ENCODE data around the gene CFAP20. TPM values are rescaled to one million over a fixed set of nuclear protein-coding genes. Genes with fewer than 3 reads are reported as not detected.

The CFAP20 gene
- total RNA-seq, 1 experiment from 2014 or later, result 59.7 TPM

DNA sequence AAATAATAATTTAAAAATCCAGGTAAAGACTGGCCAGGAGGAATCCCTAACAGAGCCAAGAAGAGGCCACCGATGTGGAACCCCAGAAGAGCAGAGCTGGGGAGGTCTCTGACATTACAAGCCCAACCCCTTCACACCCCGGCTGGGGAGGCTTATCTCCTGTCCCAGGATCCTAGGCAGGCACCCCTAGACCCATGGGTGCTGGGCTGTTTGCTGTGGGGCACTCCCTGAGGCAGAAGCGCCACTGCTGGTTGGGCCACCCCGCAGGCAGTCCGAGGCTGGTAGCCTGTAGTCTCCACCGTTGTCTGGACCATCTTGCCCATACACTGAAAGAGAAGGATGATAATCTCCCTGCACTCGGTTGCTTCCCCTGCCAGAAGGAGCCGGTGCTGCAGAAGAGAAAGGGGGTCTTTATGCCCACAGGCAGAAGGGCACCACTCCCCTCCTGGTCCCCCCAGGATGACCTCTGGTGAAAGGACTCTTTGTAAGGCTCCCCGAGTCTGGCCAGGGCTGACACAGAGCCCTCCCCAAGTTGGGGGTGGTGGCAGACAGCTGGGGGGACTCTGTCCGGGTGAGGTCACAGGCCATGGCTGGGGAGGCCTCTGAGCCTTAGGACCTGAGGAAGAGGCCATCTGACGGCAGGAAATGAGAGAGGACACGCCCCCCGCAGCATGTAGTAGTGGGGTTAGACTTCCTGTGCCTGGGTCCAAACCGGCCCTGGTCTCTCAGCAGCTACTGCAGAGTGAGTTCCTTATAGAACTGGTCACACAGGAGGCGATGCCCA is 34.2 kb downstream of the CFAP20 start:
- Histone ChIP-seq H3K9me2 (ENCODE audit: insufficient read depth) (no peaks in the 10 kb centered on the region), H3K4me2 (ENCODE audit: low read length) (no peak overlapping the region), H4K20me1 (ENCODE audit: insufficient read depth) (no peaks in the 10 kb centered on the region), H3K9me3 (ENCODE audit: control insufficient read depth in 1 of 2, insufficient read depth in 1 of 2, low read depth in 1 of 2, low read length in 2 of 2) (no peaks in the 10 kb centered on the region), H3K9ac (ENCODE audit: low read length) (no peak overlapping the region), H3K27ac (ENCODE audit: low read depth, low read length) (no peak overlapping the region), H3K36me3 (ENCODE audit: control insufficient read depth in 1 of 2, insufficient read depth in 2 of 2, low read length in 2 of 2) (no peaks in the 10 kb centered on the region), H3K79me2 (ENCODE audit: insufficient read depth, low read length) (no peaks in the 10 kb centered on the region), H3K27me3 (ENCODE audit: insufficient read depth, low read length) (no peaks in the 10 kb centered on the region), H2AFZ (ENCODE audit: low read depth, low read length, poor library complexity, severe bottlenecking) (no peak overlapping the region), H3K4me1 (ENCODE audit: control insufficient read depth in 1 of 2, insufficient read depth in 2 of 2, low read length in 2 of 2) (peaks cover 0 to 16% of the 10 kb centered on the region in 2 experiments; a peak in 2 of 4 replicates), H3K4me3 (replicated peaks in 1 of 2; ENCODE audit: low read depth in 1 of 2, low read length in 2 of 2) (no peak overlapping the region)
- ChIA-PET CTCF (interaction anchor here (1.9 kb wide), 1 partner anchor 27 kb away, joined by 4 read pairs; no protein-coding TSS in a partner anchor), RAD21 (ENCODE audit: low non-redundant PET in 1 of 2, low total read pairs in 2 of 2, uncharacterized antibody in 2 of 2, unreplicated experiment in 2 of 2) (no interaction called here), POLR2A (no interaction called here)
- BruUV-seq (replicated peaks), result no TSS peak
- ATAC-seq (no peak), DNase-seq (ENCODE audit: low read depth, low spot score) (no peak)
- intact Hi-C loops (cut with micrococcal nuclease), result no loop called here
- TF ChIP-seq ELF1 (IDR thresholded peaks at IDR 0.05; ENCODE audit: borderline replicate concordance, low read depth), result no peak
- no peak for TF ChIP-seq MAX (IDR thresholded peaks at IDR 0.05)
- TF ChIP-seq RAD21 (IDR thresholded peaks at IDR 0.05; ENCODE audit: low read depth), result no peak
- TF ChIP-seq, protein P1, sequence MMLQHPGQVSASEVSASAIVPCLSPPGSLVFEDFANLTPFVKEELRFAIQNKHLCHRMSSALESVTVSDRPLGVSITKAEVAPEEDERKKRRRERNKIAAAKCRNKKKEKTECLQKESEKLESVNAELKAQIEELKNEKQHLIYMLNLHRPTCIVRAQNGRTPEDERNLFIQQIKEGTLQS (IDR thresholded peaks at IDR 0.05), result no peak
- TF ChIP-seq TCF7L2 (IDR thresholded peaks at IDR 0.05; ENCODE audit: borderline replicate concordance, extremely low read depth, insufficient read depth, insufficient read length), result no peak
- no peak for TF ChIP-seq FOSL1 (IDR thresholded peaks at IDR 0.05; ENCODE audit: low read depth)
- TF ChIP-seq ZFX (IDR thresholded peaks at IDR 0.05), result no peak
- TF ChIP-seq, protein P2, sequence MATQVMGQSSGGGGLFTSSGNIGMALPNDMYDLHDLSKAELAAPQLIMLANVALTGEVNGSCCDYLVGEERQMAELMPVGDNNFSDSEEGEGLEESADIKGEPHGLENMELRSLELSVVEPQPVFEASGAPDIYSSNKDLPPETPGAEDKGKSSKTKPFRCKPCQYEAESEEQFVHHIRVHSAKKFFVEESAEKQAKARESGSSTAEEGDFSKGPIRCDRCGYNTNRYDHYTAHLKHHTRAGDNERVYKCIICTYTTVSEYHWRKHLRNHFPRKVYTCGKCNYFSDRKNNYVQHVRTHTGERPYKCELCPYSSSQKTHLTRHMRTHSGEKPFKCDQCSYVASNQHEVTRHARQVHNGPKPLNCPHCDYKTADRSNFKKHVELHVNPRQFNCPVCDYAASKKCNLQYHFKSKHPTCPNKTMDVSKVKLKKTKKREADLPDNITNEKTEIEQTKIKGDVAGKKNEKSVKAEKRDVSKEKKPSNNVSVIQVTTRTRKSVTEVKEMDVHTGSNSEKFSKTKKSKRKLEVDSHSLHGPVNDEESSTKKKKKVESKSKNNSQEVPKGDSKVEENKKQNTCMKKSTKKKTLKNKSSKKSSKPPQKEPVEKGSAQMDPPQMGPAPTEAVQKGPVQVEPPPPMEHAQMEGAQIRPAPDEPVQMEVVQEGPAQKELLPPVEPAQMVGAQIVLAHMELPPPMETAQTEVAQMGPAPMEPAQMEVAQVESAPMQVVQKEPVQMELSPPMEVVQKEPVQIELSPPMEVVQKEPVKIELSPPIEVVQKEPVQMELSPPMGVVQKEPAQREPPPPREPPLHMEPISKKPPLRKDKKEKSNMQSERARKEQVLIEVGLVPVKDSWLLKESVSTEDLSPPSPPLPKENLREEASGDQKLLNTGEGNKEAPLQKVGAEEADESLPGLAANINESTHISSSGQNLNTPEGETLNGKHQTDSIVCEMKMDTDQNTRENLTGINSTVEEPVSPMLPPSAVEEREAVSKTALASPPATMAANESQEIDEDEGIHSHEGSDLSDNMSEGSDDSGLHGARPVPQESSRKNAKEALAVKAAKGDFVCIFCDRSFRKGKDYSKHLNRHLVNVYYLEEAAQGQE (IDR thresholded peaks at IDR 0.05; ENCODE audit: low read depth), result no peak
- TF ChIP-seq ZNF274 (IDR thresholded peaks at IDR 0.05; ENCODE audit: low read depth, low read length), result no peak
- no peak for TF ChIP-seq CTCF (IDR thresholded peaks at IDR 0.05 in 2 of 3, conservative IDR thresholded peaks at IDR 0.05 in 1 of 3; ENCODE audit: borderline replicate concordance in 1 of 3, insufficient read depth in 1 of 3, low read depth in 2 of 3, low read length in 2 of 3)
- TF ChIP-seq EZH2phosphoT487 (IDR thresholded peaks at IDR 0.05; ENCODE audit: borderline replicate concordance), result no peak
- no peak for TF ChIP-seq EZH2 (IDR thresholded peaks at IDR 0.05)
- TF ChIP-seq YY1 (IDR thresholded peaks at IDR 0.05; ENCODE audit: extremely low read depth, insufficient replicate concordance, low read depth, low read length), result no peak

Data from HCT116 (cell line).